ES-I3 (cell line): ENCODE data around the gene OTUB2.

Experiments used
- H3K36me3 ChIP-seq: 2 replicates; pipeline ENCODE4 v1.6.1; 2013; ENCODE audit warnings: mild to moderate bottlenecking, low read length, control low read depth, moderate library complexity; ENCODE audit not compliant: insufficient read depth
- H3K4me1 ChIP-seq: 2 replicates; pipeline ENCODE4 v1.6.1; 2013; ENCODE audit warnings: mild to moderate bottlenecking, control low read depth, low read length; ENCODE audit not compliant: insufficient read depth
- H3K9ac ChIP-seq: 2 replicates; pipeline ENCODE4 v1.6.1; 2013; ENCODE audit warnings: low read depth, mild to moderate bottlenecking, low read length, moderate library complexity
- H3K9me3 ChIP-seq: 2 replicates; pipeline ENCODE4 v1.6.1; 2013; ENCODE audit warnings: mild to moderate bottlenecking, low read length, moderate library complexity; ENCODE audit not compliant: control insufficient read depth, insufficient read depth

Gene OTUB2

DNA sequence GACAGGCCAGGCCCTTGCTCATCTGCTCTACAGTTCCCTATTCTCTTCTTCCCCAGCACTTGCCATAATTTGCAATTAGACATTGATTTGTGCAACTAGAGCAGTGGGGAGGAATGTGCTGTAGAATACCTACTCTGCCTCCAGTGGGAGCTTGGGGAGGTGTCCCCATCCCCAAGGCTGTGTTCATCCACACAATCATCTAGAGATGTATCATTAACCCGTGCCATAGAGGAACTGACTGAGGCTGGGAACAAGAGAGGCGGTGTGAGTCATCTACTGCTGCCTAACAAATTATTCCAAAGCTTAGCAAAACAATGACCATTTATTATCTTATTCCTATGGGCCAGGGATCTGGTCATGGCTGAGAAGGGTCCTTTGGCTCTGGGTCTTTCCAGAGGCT is 5.1 kb upstream of the OTUB2 start:
- H3K9ac ChIP-seq: no peak overlapping the region
- peaks cover 20% of the 10 kb centered on the region; the same call in 1 of the 2 replicates for H3K4me1 ChIP-seq
- no peaks in the 10 kb centered on the region for H3K36me3 ChIP-seq

DNA sequence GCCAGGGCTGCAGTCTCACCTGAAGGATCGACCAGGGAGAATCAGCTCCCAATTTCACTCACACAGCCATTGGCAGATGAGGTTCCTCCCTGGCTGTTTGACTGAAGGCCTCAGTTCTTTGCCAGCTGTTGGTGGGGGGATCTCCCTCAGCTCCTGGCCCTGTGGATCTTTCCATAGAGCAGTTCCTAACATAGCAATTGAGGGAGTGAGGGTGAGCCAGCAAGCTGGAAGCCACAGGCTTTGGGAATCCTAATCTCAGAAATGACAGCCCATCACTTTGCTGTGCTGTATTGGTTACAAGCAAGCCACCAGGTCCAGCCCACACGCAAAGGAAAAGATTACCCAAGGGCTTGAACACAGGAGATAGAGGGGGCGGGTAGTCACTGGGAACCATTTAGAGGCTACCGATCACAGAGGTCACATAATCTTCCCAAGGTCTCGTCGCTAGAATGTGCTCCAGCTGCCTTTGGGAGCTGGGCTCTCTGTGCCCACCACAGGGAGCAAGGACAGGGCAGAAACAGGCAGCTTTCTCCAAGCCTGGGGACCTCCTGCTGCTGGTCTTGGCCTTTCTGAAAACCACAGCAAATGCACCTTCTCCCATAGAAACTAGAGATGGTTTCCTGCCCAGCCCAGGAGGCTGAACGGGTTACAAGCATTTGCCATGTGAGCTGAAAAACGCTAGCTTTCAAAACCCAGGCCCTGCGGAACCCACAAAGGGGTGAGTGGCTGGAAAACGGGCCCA is 4.6 kb upstream of the OTUB2 start:
- Histone ChIP-seq H3K36me3 (no peaks in the 10 kb centered on the region), H3K4me1 (peaks cover 20% of the 10 kb centered on the region; the same call in 1 of the 2 replicates), H3K9me3 (no peaks in the 10 kb centered on the region), H3K9ac (no peak overlapping the region)

More for the DNA sequence above, 5.1 kb upstream of the OTUB2 start:
- H3K9me3 ChIP-seq: no peaks in the 10 kb centered on the region

DNA sequence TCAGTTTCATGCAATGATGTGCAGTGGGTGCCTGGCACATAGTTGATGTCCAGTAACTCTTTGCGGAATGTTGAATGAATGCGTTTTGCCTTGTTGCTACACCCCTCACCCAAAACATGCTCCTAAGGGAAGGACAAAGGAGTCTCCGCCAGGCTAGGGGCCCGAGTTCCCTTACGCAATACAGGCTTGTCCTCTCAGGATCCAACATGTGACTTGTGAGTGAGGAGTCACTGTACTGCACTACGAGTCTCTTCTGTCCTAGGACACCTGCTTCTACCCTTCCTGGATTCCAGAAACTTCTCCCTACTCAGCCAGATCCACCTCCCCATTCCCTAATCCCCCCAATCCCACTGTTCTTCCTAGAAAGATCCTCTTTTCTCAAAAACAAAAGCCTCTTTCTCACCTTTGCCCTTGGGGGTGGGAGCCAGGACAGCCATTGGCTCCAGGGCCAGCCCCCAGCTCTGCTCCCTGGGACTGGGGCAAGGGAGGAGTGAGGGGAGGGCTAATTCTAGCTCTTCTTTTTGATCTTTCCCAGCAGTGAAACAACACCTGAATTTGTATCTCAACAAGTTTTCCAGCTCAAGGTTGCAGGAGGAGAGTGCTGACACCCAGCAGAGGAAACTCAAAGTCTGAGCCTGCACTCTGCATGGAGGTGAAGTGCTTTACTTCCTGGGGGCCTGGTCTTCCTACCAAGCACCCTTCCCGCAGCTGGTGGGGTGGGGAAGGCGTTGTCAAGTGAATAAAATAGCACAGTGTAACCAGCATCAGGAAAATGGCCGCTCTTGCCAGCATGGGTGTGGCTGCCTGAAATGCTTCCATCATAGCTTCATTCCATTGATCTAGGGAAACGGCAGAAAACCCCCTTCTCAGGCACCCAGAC is 3.4 kb upstream of the OTUB2 start:
- Histone ChIP-seq H3K9ac (no peak overlapping the region), H3K4me1 (peaks cover 20% of the 10 kb centered on the region; the same call in 1 of the 2 replicates), H3K9me3 (no peaks in the 10 kb centered on the region), H3K36me3 (no peaks in the 10 kb centered on the region)

DNA sequence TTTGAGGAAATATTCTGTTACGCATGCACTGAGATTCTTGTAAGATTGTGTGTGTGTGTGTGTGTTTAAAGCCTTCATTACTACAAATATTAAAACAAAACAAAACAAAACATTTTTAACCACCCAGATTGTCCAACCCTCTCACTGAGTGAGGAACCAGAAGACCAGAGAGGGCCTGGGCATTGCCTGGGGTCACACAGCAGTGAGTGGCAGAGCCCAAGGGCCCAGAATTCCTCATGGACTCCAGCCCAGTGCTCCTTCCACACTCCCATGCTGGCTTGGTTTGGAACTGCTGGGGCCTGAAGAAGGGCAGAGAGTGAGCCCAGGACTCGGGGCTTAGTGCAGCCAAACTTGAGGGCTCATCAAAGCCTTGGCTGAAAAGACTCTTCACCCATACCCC is 1.6 kb upstream of the OTUB2 start:
- Histone ChIP-seq H3K9me3 (no peaks in the 10 kb centered on the region), H3K4me1 (peaks cover 20% of the 10 kb centered on the region; the same call in 1 of the 2 replicates), H3K36me3 (no peaks in the 10 kb centered on the region), H3K9ac (no peak overlapping the region)

DNA sequence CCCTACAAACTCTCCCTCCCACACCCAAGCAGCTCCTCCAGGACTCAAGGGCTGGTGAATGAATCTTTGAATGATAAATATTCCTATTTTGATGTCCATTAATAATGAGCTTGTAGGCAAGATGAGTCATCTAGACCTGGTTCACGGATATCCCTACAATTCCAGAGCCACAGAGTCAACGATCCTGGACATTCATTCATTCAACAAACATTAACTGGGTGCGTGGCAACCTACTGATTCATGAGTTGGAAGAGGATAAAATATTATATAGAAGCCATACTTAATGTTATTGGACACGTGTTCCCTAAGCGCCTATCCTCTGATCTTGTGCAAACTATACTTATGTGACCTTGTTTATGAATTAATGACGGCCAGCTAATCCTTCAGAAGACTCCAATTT is 420 bp upstream of the OTUB2 start:
- Histone ChIP-seq H3K36me3 (no peaks in the 10 kb centered on the region), H3K4me1 (peaks cover 20% of the 10 kb centered on the region; the same call in 1 of the 2 replicates), H3K9ac (peak overlapping the region; percentile 39; the same call in 1 of the 2 replicates), H3K9me3 (no peaks in the 10 kb centered on the region)

DNA sequence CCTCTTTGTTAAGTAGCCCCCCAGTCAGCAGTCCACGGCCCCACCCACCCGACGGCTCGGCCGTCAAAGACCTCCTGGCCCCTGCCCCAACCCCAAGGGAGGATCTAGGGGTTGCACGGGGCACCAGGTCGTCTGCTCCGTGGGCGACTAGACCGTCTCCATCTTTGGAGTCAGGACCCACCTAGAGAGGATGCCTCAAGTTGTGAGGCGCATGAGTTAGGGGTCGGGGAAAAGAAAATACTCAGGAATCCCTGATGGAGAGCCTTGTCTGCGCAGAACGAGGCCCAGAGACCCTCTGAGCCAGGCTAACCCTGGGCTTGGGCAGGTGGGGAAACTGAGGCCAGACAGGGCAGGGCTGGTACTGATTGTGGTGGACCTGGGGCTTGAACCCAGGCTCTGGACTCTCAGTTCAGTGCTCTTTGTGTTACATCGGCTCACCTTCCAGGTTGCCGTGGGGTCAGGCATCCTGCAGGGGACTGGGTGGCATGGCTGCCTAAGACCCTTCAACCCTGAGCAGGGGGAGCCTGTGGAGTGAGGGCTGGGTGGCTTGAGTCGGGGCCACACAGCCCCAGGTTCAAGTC is 839 bp downstream of the OTUB2 start:
- H3K9ac ChIP-seq: peak overlapping the region; percentile 44
- H3K4me1 ChIP-seq: peaks cover 9% of the 10 kb centered on the region; the same call in 1 of the 2 replicates

DNA sequence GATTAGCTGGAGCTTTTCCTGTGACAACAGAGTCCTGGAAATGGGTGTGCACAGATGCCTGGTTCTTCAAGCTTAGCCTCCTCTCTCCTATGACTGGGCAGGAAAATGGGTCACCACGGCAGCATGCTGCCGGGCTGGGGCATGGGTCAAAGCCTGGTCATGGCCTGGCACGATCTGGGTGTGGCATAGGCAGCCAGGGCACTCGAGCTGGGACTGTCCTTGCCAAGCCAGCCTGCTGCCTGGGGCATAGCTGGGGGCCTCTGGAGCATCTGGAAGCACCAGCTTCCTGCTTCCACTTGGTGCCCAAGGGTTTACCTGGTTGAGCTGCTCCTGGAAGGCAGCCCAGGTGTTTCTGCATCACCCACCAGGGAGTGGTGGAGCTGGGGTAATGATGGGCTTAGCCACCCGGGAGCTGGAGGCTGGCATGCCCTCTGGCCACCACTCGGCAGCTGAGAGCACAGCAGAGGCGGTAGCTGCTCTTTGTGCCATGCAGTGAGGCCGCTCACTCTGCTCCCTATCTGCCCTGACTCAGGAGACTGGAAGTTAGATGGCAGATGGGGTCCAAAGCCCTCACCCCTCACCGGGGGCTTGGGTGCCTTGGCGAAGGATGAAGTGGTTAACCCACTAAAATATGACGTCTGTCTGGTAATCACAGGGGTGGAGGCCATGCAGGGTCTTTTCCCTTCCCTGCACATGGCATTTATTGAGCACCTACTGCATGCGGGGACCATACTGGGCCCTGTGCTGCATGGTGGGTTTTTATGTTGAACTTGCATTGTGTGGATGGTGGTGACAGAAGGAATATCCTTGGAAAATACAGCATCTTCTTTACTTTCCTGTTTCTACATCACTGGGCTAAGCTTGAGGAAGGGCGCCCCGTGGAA is 1.7 kb downstream of the OTUB2 start:
- no peaks in the 10 kb centered on the region for H3K9me3 ChIP-seq
- no peak overlapping the region for H3K9ac ChIP-seq
- no peaks in the 10 kb centered on the region for H3K36me3 ChIP-seq
- peaks cover 4% of the 10 kb centered on the region; the same call in 1 of the 2 replicates for H3K4me1 ChIP-seq

More for the DNA sequence above, 839 bp downstream of the OTUB2 start:
- no peaks in the 10 kb centered on the region for H3K9me3 ChIP-seq
- H3K36me3 ChIP-seq: no peaks in the 10 kb centered on the region

DNA sequence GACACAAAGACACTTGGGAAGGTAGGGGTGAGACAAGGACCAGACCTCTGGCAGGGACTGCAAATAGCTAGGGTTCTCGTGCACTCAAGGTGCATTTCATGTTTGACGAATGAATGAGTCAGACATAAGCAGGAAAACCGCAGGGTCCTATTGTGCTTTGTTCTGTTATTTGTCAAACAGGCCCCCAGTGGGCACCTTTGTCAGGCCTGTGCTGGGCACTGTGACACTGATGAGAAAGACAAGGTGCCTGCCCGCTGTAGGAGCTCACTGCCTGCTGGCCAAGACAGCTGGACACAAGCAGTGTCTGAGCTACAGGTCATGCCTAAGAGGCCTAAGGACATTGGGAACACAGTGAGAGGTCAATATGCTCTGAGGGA is 2.3 kb downstream of the OTUB2 start:
- no peaks in the 10 kb centered on the region for H3K36me3 ChIP-seq
- no peaks in the 10 kb centered on the region for H3K4me1 ChIP-seq
- H3K9me3 ChIP-seq: no peaks in the 10 kb centered on the region
- no peak overlapping the region for H3K9ac ChIP-seq

DNA sequence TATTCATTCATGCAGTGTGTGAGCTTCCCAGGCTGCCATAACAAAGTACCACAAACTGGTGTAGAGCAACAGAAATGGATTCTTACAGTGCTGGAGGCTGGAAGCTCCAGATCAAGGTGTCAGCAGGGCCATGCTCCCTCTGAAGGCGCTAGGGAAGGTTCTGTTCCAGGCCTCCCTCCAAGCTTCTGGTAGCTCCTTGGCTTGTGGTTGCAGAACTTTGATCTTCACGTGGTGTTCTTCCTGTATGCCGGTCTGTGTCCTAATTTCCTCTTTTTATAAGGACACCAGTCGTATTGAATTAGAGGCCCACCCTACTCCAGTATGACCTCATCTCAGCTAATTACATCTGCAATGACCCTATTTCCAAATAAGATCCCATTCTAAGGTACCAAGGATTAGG is 3.1 kb downstream of the OTUB2 start:
- H3K4me1 ChIP-seq: no peaks in the 10 kb centered on the region
- no peaks in the 10 kb centered on the region for H3K36me3 ChIP-seq
- no peaks in the 10 kb centered on the region for H3K9me3 ChIP-seq
- H3K9ac ChIP-seq: no peak overlapping the region

DNA sequence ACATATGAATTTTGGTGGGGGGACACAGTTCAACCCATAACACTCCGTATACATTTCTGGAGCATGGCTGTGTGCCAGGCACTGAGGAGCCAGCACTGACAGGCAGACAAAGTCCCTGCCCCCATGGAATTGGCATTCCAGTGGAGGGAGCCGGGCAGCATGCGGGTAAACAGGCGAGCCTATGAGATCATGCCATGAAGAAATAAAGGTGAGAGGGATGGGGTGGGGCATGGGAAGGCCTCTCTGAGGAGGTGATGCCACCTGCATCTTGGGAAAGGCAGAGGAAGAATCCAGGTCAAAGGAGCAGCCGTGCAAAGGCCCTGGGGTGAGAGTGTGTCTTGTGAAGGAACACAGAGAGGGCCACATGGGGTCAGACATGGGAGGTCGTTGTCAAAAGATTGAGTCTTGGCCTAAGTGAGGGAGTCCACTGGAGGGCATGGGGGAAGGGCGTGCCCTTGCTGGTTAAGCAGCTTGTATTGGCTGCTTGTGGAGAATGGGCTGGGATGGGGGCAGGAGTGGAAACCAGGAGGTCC is 3.6 kb downstream of the OTUB2 start:
- H3K4me1 ChIP-seq: no peaks in the 10 kb centered on the region
- H3K9me3 ChIP-seq: no peaks in the 10 kb centered on the region
- H3K36me3 ChIP-seq: no peaks in the 10 kb centered on the region
- no peak overlapping the region for H3K9ac ChIP-seq

DNA sequence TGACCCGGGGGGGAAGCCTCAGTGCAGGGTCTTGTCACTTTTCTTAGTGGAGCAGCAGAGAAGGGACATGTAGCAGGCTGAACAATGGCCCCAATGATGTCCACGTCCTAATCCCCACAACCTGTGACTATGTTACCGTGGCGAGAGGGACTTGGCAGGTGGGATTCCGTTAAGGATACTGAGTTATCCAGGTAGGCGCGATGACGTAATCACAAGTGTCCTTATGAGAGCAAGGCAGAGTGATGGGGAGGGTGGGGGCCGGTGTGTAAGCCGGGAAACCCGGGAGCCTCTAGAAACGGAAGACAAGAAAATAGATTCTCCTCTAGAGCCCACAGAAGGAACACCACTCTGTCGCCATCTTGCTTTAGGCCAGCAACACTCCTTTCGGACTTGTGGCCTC is 4.4 kb downstream of the OTUB2 start:
- Histone ChIP-seq H3K9me3 (no peaks in the 10 kb centered on the region), H3K9ac (no peak overlapping the region), H3K36me3 (no peaks in the 10 kb centered on the region), H3K4me1 (no peaks in the 10 kb centered on the region)

DNA sequence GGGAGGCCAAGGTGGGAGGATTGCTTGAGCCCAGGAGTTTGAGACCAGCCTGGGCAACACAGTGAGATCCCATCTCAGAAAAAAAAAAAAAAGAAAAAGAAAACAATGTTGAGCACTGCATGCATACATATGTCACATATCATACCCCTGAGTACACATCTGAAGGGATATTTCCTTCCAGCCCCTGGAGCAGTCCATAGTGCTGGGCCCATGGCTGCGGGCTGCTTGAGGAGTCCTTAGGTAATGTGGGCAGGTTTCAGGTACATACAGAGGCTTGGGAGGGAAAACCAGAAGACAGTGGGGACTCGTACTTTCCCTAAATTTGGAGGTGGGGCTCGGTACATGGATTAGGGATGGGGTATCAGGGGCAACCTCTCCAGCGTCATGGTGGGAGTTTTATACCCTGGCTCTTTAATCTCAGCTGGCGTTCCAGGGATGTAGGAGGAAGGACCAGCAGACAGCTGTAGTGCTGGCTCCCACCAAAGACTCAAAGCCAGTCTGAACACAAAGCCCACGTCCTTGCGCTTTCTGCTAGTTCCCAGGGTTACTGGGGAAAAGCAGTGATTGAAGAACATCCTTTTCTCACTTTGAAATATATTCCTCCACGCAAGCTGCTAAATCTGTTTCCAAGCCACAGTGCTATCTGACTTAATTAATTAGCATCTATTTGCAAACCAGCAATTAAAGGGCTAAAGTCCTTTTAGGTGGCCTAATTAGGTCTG is 5.2 kb downstream of the OTUB2 start:
- Histone ChIP-seq H3K9ac (no peak overlapping the region), H3K9me3 (no peaks in the 10 kb centered on the region), H3K36me3 (no peaks in the 10 kb centered on the region), H3K4me1 (no peaks in the 10 kb centered on the region)

DNA sequence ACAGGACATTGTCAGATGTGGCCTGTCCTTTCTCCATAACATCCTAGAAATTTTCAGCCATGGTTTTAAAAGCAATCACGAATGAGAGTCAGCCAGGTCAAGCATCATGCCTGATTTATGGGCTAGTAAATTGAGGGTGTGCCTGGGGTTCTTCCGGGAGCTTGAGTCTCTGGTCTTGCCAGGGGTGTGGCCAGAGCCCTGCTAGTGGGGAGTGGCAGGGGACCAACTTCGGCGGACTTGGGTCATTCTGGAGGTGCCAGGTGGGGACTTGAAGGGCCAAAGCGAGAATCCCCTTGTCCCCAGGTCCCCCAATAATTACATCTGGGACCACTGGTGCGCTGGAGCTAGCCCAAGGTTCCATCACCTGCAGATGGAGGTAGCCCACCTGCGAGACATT is 5.7 kb downstream of the OTUB2 start:
- no peak overlapping the region for H3K9ac ChIP-seq
- no peaks in the 10 kb centered on the region for H3K4me1 ChIP-seq
- H3K9me3 ChIP-seq: no peaks in the 10 kb centered on the region
- no peaks in the 10 kb centered on the region for H3K36me3 ChIP-seq
